Gastrocnemius medialis (tissue), 4 donors: ENCODE results near the gene COQ8B.

Source experiments
- CTCF ChIP-seq, 5 experiments: fragments of 450-650 bp in 3 of 5; fragments of 200-600 bp in 2 of 5; sonication (generic) in 2 of 5; IDR thresholded peaks in 4 of 5; conservative IDR thresholded peaks in 1 of 5; 1 replicate in 4 of 5; 2 replicates in 1 of 5; pipeline ENCODE4 v1.5.1; 2016 to 2019; ENCODE audit warnings: antibody characterized with exemption in 5 of 5, mild to moderate bottlenecking in 3 of 5, moderate library complexity in 3 of 5
- POLR2A ChIP-seq, 2 donors: fragments of 450-650 bp; IDR thresholded peaks; one replicate each; pipeline ENCODE4 v1.6.1; 2017; ENCODE audit warnings: antibody characterized with exemption in 2 of 2, mild to moderate bottlenecking in 2 of 2, moderate library complexity in 2 of 2

DNA sequence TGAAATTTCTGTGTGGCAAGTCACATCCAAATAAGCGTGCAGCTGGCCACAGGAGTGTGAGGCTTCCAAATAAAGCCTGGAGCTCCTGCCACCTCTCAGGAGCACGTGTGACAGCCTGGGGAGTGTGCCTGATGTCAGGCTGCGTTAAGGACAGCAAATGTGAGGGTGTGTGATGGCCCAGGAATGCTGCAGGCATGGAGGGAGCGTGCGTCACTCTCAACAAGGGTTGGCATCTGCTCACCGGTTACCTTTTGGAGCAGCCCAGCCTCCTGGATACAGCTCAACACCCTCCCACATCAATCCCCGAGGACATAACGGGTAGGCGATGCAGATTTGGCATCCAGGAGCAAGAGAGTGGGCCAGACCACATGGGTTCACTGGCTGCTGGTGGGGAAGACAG is 45.3 kb downstream of the COQ8B start:
- no peak for TF ChIP-seq POLR2A (IDR thresholded peaks at IDR 0.05)
- TF ChIP-seq CTCF (IDR thresholded peaks at IDR 0.05 in 4 of 5, conservative IDR thresholded peaks at IDR 0.05 in 1 of 5): no peak
